ENCODE measurements around the gene KRT78.
"Not testable (repeated sequence)": the region's sequence is repeated elsewhere in the genome, so short reads cannot be mapped to it uniquely, and the experiment has no call there.

The KRT78 gene

DNA sequence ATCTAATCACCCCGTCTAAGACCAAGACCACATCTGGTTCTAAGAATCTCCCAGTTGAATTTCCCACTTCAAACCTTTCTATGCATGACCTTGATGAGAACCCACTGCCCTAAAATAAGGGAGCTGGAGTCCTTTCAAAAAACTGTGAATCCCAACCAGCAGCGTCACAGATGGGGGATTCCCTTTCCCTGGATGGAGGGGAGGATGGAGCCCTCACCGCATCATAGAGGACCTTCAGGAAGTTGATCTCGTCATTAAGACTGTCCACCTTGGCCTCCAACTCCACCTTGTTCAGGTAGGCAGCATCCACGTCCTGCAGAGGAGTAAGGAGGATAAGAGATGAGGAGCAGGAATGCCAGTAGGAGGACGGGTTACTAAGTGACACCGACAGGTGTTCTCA lies 39.6 kb downstream of the KRT78 start:
- DNase-seq, result no peak

DNA sequence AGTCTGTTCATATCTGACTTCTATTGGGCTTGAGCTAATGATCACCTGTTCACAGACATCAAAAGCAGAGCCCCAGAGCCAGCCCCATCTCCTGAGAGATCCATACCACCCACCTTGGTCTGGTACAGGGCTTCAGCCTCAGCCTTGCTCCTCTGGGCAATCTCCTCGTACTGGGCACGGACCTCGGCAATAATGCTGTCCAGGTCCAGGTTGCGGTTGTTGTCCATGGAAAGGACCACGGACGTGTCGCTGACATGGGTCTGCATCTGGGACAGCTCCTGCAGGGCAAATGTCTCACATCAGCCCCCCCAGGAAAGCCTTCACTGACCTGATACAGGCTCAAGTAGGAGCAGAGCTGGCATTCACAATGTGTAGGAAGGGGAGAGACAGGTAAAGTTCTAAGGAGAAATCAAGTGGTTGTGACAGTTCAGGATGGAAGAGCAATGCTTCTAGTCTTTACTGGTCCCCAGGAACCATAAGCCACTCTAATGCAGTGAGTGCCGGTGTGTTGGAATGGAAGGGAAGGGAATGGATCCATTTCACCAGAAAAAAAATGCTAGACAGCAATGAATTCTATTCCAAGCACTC lies 40.1 kb downstream of the KRT78 start:
- no peak for DNase-seq

DNA sequence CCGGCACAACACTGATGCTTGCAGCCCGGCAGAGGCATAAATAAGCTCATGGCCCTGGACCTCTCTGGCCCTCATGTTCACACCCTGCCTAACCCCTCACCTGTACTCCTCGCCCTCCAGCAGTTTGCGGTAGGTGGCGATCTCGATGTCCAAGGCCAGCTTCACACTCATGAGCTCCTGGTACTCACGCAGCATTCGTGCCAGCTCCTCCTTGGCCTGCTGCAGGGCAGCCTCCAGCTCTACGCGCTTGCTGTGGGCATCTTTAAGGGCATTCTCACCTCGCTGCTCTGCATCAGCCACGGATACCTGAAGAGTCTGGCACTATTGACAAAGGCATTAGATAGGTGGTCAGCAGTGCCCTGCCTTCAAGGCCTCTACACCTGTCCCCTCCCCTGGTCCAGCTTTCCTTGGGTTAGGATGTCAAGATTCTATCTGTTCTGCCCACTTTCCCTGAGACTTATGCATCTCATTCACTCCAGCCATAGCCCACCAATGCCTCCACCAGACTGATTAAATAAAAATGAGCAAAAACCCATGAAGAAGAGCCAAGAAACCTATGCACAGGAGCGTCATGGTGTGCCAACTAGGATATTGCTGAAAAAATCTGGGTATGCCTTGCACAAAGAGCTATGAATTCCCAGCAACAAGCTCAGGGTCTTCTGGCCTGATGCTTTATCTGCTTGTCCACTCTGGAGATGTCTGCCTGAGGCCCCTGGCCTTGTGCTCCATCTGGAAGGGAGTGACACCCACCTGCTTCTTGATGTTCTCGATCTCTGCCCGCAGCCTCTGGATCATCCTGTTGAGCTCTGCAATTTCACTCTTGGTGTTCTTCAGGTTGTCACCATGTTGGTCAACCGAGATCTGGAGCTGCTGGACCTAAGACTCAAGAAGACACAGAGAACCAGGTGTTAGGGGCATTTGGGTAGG lies 41.0 kb downstream of the KRT78 start:
- DNase-seq, result no peak

DNA sequence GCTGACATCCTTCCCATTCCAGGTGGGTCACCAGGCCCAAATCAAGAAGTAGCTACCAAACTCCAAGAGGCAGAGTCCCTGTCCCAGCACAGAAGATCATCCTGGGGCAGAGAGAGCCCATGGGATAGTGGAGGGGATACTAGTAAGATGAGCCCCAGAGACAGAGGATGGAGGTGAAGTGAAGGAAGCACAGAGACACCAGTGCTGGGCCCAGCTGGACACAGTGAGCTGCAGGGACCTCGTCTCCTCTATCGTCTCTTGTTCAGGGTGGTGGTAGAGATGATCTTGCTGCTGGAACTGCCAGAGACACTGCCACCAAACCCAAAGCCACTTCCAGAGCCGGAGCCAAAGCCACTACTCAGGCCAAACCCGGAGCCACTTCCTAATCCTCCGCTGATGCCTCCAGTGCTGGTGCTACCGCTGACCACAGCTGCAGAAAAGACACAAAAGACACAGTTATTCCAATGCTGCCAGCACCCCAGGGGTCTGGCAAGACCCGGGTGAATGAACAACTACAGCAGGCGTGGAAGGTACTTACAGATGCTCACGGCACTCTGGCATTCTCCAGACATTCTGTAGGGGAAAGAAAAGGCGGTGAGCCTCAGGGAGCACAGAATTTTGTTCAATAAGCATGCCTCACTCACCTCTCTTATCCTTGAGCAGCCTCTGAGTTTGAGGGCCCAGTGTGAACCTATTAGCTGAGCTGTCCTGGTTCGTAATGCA lies 41.8 kb downstream of the KRT78 start:
- no peak for DNase-seq

DNA sequence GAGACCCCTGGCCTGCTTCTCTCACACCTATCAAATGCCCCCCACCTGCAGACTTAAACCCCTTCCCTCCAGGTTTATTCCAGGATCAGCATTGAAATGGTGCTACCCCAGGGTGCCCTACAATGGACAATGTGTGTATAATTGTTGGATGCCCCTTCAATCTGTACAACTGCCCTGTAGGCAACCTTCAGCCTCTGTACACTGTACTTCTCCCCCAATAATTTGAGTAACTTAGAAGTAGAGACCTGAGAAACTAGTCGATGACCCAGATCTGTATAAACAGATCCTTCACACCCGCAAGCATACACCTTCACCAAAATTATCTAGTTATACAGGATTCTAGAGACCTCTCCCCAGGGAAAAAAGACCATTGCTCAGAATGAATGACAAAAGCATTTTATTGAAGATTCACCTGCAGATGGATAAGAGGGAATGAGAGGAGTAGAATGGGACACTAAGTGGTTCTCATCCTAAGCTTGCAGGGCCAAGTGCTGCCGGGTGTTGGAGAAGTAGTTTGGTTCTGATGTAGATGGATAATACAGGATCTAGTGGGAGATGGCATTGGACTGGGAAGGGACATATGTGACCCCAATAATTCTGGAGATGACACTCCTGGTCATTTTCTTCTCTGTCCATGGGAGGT lies 42.5 kb downstream of the KRT78 start:
- DNase-seq, result no peak

DNA sequence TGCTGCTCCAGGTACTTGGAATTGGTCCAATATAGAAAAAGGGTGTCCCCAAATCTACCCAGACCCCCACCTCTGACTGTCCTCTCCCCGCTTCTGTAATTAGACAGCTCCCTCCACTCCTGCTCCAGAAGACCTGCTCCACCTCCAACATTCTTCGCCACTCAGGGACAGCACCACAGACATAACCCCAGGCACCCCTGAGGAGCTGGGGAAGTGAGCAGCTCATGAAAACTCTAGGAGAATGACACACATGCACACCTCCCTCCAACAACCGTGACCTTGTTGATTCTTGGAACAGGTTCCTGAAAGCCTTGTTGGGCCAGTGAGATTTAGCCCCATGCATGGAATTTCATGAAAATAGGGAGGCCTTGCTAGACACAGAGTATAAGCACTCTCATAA lies 43.1 kb downstream of the KRT78 start:
- no peak for DNase-seq

DNA sequence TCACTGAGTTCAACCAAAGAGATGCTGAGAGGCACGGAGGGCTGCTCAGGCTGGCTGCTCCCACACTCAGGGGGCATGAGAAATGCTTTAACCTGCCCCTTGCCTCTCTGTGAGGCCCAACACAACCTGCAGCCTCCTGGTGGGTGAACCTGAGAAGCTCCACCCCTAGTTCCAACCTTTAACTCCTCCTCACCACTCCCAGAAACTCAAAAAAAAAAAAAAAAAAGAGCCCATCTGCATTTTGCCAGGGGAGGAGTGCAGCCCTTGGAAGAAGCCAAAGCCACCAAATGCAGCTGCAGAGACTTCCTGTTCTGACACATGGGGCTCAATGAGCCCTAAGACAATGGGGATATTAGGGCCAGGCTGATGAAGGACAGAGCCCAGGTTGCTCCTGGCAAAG lies 43.8 kb downstream of the KRT78 start:
- DNase-seq, result peak; percentile 12

DNA sequence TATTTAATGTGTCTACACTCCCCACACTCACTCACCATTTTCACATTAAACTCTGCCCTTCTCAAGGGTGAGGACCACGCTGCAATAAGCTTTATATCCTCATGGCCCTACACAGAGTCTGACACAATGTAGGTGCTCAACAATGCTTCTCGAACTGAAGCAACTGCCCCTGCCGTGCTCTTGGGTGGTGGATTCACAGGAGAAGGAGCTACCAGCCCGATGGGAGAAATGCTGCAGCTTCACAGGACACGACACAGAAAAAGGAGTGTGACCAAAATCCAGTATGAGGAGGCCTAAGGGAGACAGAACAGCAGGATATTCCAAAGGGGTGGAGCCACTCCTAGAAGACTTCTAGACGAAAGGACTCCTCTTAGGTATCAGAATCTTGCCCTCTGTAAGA lies 46.4 kb downstream of the KRT78 start:
- no peak for DNase-seq

DNA sequence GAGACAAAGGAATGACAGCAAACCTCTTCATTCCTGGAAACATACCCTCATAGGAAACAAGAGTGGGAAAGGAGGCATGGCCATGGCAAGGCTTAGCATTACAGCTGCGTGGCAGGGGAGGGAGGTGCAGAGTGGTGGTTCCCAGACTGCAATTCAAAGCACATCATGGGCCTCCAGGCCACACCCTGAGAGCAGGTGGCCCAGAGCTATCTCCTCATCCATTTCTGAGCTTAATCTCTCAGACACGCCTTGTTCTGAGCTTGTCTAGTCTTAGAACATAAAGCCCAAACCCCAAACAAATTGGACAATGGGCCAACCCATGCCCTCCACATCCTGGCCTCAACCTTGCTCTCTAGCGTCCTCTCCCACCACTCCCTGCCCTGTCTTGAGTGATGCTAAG lies 47.0 kb downstream of the KRT78 start:
- peak; percentile 3 for DNase-seq

DNA sequence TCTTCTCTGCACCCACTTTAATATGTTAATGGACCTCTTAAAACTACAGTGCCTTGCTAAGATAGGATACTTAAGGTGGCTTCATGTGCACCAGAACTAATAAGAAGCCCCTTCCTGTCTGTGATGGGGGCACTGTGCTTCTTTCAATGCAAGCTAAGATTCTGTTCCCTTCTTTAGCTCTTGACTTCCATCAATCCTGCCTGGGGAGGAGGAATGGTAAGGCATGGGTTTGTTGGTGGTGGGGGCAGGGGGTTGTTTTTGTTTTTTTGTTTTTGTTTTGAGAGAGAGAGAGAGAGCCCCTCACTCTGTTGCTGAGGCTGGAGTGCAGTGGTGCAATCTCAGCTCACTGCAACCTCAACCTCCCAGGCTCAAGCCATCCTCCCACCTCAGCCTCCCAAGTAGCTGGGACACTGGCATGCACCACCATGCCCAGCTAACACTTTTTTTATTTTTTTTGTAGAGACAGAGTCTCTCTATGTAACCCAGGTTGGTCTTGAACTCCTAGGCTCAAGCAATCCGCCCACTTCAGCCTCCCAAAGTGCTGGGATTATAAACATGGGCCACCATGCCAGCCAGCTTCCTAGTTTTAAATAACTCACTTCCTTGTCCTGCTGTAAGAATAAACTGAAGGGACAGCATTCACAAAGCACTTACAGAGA lies 48.4 kb downstream of the KRT78 start:
- DNase-seq, result no peak

DNA sequence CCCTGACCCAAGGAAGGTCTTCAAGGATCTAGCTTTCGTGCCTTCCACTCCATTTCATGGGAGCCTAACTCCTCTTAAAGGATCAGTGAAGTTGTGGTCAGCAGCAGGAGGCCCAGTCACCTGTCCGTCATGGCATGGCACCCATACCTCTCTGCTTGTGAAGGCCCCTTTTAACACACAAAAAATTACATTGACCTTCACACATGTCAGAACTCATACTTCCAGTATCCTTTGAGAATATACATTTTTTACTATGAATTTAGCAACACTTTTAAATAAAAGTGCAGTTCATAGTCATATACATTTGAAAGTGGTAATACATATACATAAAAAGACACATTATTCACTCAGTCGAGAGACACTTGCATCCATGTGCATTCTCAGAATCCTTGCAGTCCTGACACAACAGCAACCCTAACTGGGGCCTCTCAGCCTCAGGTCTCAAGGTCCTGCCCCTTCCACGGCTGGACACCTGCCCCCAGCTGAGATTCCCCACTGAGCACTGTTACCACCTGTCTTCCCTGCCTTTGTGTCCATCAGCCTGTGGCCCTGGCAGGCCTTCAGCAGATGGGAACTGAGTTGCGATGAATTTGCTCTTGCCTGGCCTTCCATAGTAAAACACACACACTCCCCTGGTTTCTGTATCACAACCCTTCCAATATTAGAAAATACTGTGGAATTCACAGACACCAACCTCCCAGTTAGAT lies 49.1 kb downstream of the KRT78 start:
- DNase-seq, result no peak

DNA sequence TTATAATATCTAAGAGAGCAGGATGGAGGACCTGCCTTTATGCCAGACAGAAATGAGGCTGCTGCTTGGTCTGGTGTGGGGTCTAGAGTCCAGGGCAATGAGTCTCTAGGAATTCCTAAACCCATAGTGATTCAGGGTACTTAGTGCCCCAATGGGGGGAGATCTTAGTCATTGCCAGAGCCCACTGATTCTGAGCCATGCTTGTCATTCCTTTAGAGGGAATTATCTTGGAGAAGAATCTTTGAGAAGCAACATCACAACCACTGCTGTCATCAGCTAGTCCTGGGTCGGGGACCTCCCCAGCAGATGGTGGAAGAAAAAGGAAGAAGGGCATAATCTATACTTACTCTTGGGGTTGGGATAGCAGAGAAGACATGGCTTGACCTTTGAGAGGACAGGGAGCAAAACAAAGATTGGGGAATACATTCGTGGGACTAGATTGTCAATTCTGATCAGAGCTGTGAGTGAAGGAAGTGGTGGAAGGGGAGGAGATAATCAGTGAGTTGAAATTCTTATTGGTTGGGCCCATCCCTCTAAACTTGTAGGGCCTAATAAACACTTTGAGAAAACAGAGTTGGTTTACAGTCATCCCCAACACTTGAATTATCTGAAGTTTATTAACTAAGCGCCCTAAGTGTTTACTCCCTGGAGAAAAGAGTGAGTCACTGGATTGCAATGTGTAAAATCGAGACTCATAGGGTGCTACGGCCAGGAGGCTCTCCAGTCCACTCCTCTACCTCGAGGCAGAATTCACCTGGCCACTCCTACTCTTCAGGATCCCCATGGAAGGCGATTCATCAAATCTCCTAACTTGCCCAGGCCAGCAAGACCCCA lies 49.9 kb downstream of the KRT78 start:
- DNase-seq, result no peak

DNA sequence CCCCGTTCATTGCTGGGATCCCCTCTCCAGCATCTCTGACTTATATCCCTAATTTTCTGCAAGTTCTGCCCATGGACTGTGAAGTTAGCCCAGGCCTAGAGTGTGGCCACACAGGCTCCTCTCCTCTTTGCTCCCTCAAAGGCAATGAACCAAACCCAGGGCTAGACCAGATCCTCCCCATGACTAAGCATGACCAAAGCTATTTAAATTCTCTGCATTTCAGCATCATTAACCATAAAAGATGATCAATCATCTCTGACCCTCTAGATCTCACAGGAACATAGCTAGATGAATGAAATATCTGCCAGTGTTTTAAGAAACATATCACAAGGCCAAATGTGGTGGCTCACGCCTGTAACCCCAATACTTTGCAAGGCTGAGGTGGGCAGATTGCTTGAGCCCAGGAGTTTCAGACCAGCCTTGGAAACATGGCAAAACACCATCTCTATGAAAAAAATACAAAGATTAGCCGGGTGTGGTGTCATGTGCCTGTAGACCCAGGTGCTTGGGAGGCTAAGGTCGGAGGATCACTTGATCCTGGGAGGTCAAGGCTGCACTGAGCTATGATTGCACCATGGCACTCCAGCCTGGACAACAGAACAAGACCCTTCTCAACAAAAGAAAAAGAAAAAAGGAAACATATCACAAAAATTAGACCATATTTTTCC lies 50.7 kb downstream of the KRT78 start:
- DNase-seq, result no peak

DNA sequence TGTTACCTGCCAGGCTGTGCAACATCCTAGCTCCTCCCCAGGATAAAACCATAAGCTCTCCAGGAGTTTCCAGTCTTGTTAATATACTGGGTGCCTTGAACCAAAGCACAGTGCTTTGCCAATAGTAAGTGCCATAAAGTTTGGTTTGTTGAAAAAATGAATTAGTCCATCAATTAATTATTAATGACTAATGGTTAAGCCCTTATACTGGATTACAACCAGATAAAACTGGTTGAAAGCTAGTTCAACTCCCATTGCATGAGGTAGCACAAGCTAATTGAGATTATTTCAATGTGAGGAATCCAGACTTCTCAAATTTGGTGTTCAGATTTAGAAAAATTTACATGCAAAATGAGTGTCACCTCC lies 51.3 kb downstream of the KRT78 start:
- no peak for DNase-seq

DNA sequence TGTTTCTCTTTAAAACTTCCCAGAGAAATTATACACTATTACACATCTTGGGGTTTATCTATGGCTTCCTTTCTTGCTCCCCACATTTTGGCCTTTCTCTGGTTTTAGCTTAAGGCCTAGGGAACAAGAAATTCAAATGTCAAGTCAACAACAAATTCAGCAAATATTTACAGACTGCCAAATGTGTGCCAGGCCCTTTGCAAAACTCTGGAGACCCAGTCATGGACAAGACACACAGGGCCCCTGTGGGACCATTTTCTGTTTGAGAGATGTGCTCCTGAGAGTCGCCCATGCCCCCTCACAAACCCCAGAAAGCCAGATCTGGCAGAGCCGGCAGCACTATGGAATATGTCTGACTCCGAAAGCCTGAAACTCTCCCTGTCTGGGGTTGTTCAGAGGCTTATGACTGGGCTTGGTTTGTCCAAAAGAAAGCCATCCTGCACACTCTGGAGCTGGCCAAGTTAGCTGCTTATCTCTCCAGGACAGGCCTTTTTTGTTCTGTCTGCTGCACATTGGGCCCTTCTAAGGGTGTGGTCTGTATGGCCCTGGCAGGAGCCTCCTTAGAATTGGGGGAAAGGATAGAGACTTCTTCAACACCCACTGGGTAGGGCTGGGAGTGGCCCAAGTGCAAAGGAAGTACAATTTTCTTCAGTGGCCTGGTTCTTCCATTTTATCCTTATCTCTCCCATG lies 51.8 kb downstream of the KRT78 start:
- DNase-seq, result no peak

DNA sequence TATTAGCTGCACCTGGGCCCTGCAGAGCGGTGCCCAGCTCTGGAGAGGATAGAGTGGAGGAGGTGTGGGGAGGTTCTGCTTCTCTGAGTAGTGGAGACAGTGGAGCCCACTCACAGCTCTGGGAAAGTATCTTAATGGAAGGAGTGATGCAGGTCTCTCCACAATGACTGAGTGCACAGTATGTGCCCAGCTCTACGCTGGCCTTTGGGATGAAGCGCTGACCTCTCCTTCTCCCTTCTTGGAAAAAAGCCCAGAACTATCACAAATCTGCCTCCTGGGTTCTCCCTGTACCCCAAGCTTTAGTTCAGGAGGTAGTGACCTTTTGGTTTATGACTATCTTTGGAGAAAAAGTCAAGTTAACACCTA lies 52.4 kb downstream of the KRT78 start:
- DNase-seq, result no peak

DNA sequence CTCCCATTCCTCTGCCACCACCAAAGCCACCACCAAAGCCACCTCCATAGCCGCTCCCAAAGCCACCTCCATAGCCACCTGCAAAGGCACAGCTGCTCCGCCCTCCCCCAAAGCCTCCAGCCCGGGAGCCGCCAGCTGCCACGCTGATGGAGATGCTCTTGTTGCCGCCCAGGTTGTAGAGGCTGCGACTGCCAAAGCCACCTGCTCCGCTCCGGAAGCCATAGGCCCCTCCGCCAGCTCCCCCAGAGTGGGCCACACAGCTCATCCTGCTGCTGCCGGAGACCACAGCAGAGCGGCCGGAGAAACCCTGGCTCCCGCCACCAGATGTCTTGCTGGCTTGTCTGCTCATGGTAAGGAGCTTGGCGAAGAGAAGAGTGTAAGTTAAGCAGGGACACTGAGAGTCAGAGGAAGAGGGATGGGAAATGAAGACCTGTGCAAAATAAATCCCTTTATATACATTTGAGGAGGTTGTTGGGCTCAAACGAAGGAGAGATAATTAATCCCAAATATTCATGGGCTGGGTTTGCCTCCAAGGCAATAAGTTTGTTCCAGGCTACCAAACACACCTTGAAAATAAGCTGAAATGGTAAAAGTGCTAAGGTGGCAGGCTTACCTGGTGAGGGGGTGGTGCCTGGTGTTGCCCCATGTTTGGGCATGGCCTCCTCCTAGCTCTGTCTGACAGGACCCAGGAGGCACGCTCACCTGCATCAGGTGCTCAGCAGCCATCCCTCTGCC lies 52.9 kb downstream of the KRT78 start, which contains the start of gene KRT3:
KRT3 (minus strand) TSS at position 424 of the 735 bp plus-strand sequence; CDS start at position 349, 75 bp downstream.
- no peak for DNase-seq

DNA sequence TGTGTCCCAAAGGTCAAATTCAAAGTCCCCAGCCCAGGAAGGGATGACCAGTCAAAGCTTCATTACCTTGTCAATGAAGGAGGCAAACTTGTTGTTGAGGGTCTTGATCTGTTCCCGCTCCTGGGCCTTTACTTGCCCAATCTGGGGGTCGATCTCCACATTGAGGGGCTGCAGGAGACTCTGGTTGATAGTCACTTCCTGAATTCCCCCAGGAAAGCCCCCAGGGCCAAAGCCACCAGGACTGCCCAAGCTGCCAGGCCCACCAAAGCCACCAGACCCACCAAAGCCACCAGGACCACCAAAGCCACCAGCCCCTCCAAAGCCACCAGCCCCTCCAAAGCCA lies 53.5 kb downstream of the KRT78 start:
- DNase-seq, result not testable (repeated sequence)
